K562 (cell line): ENCODE measurements around the gene LRP4. TPM values are rescaled to one million over a fixed set of nuclear protein-coding genes. Genes with fewer than 3 reads are reported as not detected.

Source experiments
- ATAC-seq: fragments of 200-7000 bp; cut with Tn5 transposase; 3 replicates; pipeline ENCODE4 v1.9.1; 2020; ENCODE audit warnings: moderate library complexity
- BruUV-seq: library from RNA; stranded (reverse); fragments of 400-500 nt; replicated peaks from 2 replicates; lab custom pipeline; 2021; lab: Mats Ljungman, UMichigan
- CTCF ChIA-PET: fragments of 300-600 bp; formaldehyde crosslinking; extraction: SDS; loops from one replicate; lab custom pipeline; 2021; ENCODE audit warnings: low intra/inter-chr PET ratio; lab: Yijun Ruan, JAX
- POLR2A ChIA-PET: fragments of 300-600, 350-650 bp; sonication (Branson Sonifier 250); formaldehyde crosslinking; extraction: SDS; loops from one replicate; lab custom pipeline; 2021; ENCODE audit warnings: antibody characterized with exemption, inconsistent platforms; lab: Yijun Ruan, JAX
- DNase-seq, 4 experiments: peaks; one replicate each; pipeline versions ENCODE4 v3.0.0 to v3.0.0-alpha.2; 2011 to 2018; ENCODE audit warnings: low spot score in 3 of 4, mixed read lengths in 3 of 4; ENCODE audit errors: extremely low read depth in 1 of 4
- FAIRE-seq: peaks from 2 replicates; lab custom pipeline; 2011; peaks lifted over from hg19 to GRCh38; lab: Jason Lieb, UNC
- H2AFZ ChIP-seq: 2 replicates; pipeline ENCODE4 v1.6.0; 2011; ENCODE audit warnings: low read depth, low read length, control low read depth, inconsistent platforms
- H3K27ac ChIP-seq: fragments of 200-600 bp; 3 replicates; pipeline ENCODE4 v1.8.0; 2011; ENCODE audit warnings: low read depth, mild to moderate bottlenecking, control low read depth, inconsistent platforms, low read length, moderate library complexity, mixed read lengths; ENCODE audit errors: extremely low read depth
- H3K27me3 ChIP-seq, 2 experiments: fragments of 300-600 bp in 1 of 2; 2 replicates in 1 of 2; 3 replicates in 1 of 2; pipeline versions ENCODE4 v1.6.0 to v1.8.0; 2011; ENCODE audit warnings: inconsistent platforms in 2 of 2, low read length in 2 of 2, mild to moderate bottlenecking in 1 of 2, mixed read lengths in 1 of 2, moderate library complexity in 1 of 2; ENCODE audit not compliant: control insufficient read depth in 2 of 2, insufficient read depth in 2 of 2
- H3K36me3 ChIP-seq: fragments of 300-600 bp; 3 replicates; pipeline ENCODE4 v1.8.0; 2011; ENCODE audit warnings: mild to moderate bottlenecking, low read length, inconsistent platforms; ENCODE audit not compliant: control insufficient read depth, insufficient read depth
- H3K4me1 ChIP-seq, 2 experiments: fragments of 200-600 bp in 1 of 2; replicated peaks in 1 of 2; 2 replicates in 1 of 2; 3 replicates in 1 of 2; pipeline versions ENCODE4 v1.5.1 to v1.8.0; 2011; ENCODE audit warnings: inconsistent platforms in 2 of 2, low read length in 2 of 2, mild to moderate bottlenecking in 1 of 2, mixed read lengths in 1 of 2, moderate library complexity in 1 of 2; ENCODE audit not compliant: control insufficient read depth in 2 of 2, insufficient read depth in 2 of 2
- H3K4me2 ChIP-seq: 2 replicates; pipeline ENCODE4 v1.6.1; 2011; ENCODE audit warnings: low read length, control low read depth, inconsistent platforms, mixed read lengths; ENCODE audit not compliant: insufficient read depth
- H3K4me3 ChIP-seq: fragments of 200-600 bp; sonication (generic), shearing (Covaris generic); 2 replicates; pipeline ENCODE4 v1.5.1; 2016; ENCODE audit warnings: control low read depth, inconsistent platforms
- H3K79me2 ChIP-seq: fragments of 200-600 bp; 3 replicates; pipeline ENCODE4 v1.8.0; 2011; ENCODE audit warnings: low read length, inconsistent platforms; ENCODE audit not compliant: control insufficient read depth, insufficient read depth
- H3K9ac ChIP-seq, 2 experiments: 2 replicates each; pipeline versions ENCODE4 v1.6.0 to v1.6.1; 2011; ENCODE audit warnings: low read depth in 2 of 2, low read length in 2 of 2, control low read depth in 1 of 2, inconsistent platforms in 1 of 2, mild to moderate bottlenecking in 1 of 2, mixed read lengths in 1 of 2; ENCODE audit not compliant: insufficient read depth in 1 of 2
- H3K9me1 ChIP-seq: one replicate; pipeline ENCODE4 v1.6.0; 2011; ENCODE audit warnings: inconsistent platforms, mild to moderate bottlenecking, low read length, moderate library complexity; ENCODE audit not compliant: control insufficient read depth, insufficient read depth
- H3K9me3 ChIP-seq: replicated peaks from 2 replicates; pipeline ENCODE4 v1.5.1; 2011; ENCODE audit warnings: low read depth, low read length, inconsistent platforms; ENCODE audit not compliant: control insufficient read depth, insufficient read depth
- H4K20me1 ChIP-seq: replicated peaks from 2 replicates; pipeline ENCODE4 v1.6.1; 2011; ENCODE audit warnings: low read length, inconsistent platforms, mixed read lengths; ENCODE audit not compliant: control insufficient read depth, insufficient read depth
- BRF1 ChIP-seq: IDR thresholded peaks from 3 replicates; pipeline ENCODE4 v1.6.1; 2011; ENCODE audit warnings: borderline replicate concordance, mild to moderate bottlenecking; ENCODE audit not compliant: insufficient read length; ENCODE audit errors: extremely low read depth
- HMGXB4 ChIP-seq: sonication (generic); formaldehyde crosslinking; IDR thresholded peaks from 2 replicates; pipeline ENCODE4 v1.8.1; 2023; ENCODE audit warnings: mild to moderate bottlenecking, missing genetic modification reagents
- KDM2B ChIP-seq: fragments of 250-450 bp; sonication (Bioruptor Pico); IDR thresholded peaks from 2 replicates; pipeline ENCODE4 v1.8.0; 2021; ENCODE audit warnings: mild to moderate bottlenecking, moderate library complexity
- XRCC3 ChIP-seq: fragments of 450-650 bp; IDR thresholded peaks from 2 replicates; pipeline ENCODE4 v1.6.1; 2017; ENCODE audit warnings: mild to moderate bottlenecking, moderate library complexity
- ZNF445 ChIP-seq: fragments of 250-450 bp; sonication (Bioruptor Pico); IDR thresholded peaks from 2 replicates; pipeline ENCODE4 v1.4.0; 2020; ENCODE audit warnings: low read depth, mild to moderate bottlenecking, moderate library complexity
- ZNF512 ChIP-seq: IDR thresholded peaks from 2 replicates; pipeline ENCODE4 v1.6.1; 2016; ENCODE audit warnings: missing genetic modification characterization, missing compliant biosample characterization
- WGBS: fragments of 100-300 bp; shearing (Covaris generic); methylation state at CpG from one replicate; pipeline ENCODE4 v1.1.6; 2016; ENCODE audit warnings: low coverage, mixed read lengths; ENCODE audit not compliant: insufficient coverage; ENCODE audit errors: missing lambda C conversion rate; 5-methylcytosine and 5-hydroxymethylcytosine counted together
- in situ Hi-C: fragments of 300-500 bp; cut with MboI; formaldehyde crosslinking; loops from 4 replicates; pipeline ENCODE4 v1.15.0; 2018; ENCODE audit warnings: inconsistent platforms, mixed read lengths
- intact Hi-C: fragments of 100-400 bp; cut with micrococcal nuclease; formaldehyde crosslinking; loops from 2 replicates; pipeline ENCODE4 v1.14.2; 2022
- polyA plus RNA-seq, 8 experiments: library from polyadenylated mRNA; depleted of rRNA in 4 of 8; stranded (reverse) in 5 of 8; unstranded in 3 of 8; fragments of >200 nt; fragmentation: Nextera tagmentation in 2 of 8; fragmentation: Illumina TruSeq in 1 of 8; extraction: Ambion mirVana in 2 of 8; extraction: Trizol in 1 of 8; gene quantifications; 2 replicates each; pipeline versions ENCODE4 v1.2.1 to v1.2.3, GENCODE V29; 2011 to 2014; ENCODE audit warnings: inconsistent platforms in 1 of 8, missing spikeins in 1 of 8
- total RNA-seq, 7 experiments: library from RNA; depleted of rRNA in 6 of 7; stranded (reverse); fragments of >200 nt in 6 of 7; fragmentation: Illumina TruSeq in 2 of 7; extraction: Trizol in 2 of 7; gene quantifications; 2 replicates each; pipeline versions ENCODE4 v1.2.1 to v1.2.3, GENCODE V29; 2011 to 2021; ENCODE audit warnings: low replicate concordance in 1 of 7
- TF ChIP-seq, protein P1 (sequence below): fragments of 450-650 bp; formaldehyde crosslinking; IDR thresholded peaks from 2 replicates; pipeline ENCODE4 v1.4.0; 2022; ENCODE audit warnings: missing genetic modification characterization
- TF ChIP-seq, protein P2 (sequence below), 2 experiments: fragments of 250-450 bp in 1 of 2; fragments of 450-650 bp in 1 of 2; sonication (Bioruptor Pico) in 1 of 2; IDR thresholded peaks; 2 replicates each; pipeline versions ENCODE4 v1.6.1 to v1.8.0; 2016 to 2021; ENCODE audit warnings: mild to moderate bottlenecking in 2 of 2, moderate library complexity in 2 of 2, missing compliant biosample characterization in 1 of 2, missing genetic modification characterization in 1 of 2

LRP4 gene
- total and polyA plus RNA-seq, 9 of the 15 experiments (the other 6 are each of a cell fraction or from before 2014, with no cell fraction given) = 0.04 to 0.54 (median 0.10) TPM

- ChIA-PET POLR2A (no interaction called here), CTCF (interaction anchor here (0.5 to 0.6 kb wide), 3 partner anchors 57 to 281 kb away, joined by 3 to 6 read pairs (median 3); no protein-coding TSS in a partner anchor)
- in situ Hi-C loops = no loop called here
- Histone ChIP-seq H4K20me1 (peaks cover 9% of the 10 kb centered on the region; the same call in 1 of the 2 replicates), H3K79me2 (no peaks in the 10 kb centered on the region), H2AFZ (no peak overlapping the region), H3K36me3 (no peaks in the 10 kb centered on the region), H3K27me3 (peaks cover 17 to 47% of the 10 kb centered on the region in 2 experiments), H3K9me1 (no peaks in the 10 kb centered on the region), H3K4me3 (no peak overlapping the region), H3K9ac (no peak overlapping the region), H3K9me3 (no peaks in the 10 kb centered on the region), H3K4me1 (peaks cover 0 to 8% of the 10 kb centered on the region in 2 experiments; a peak in 2 of 5 replicates), H3K4me2 (no peak overlapping the region), H3K27ac (no peak overlapping the region)
- WGBS = 47% methylated on average over 10 of the region's 10 CpGs
- ATAC-seq (peak; percentile 89), DNase-seq (peak in 2 of 4 experiments; percentile 44 to 70), FAIRE-seq (peak; percentile 81)
- no TSS peak for BruUV-seq
- intact Hi-C loops = no loop called here
- TF ChIP-seq, protein P1, sequence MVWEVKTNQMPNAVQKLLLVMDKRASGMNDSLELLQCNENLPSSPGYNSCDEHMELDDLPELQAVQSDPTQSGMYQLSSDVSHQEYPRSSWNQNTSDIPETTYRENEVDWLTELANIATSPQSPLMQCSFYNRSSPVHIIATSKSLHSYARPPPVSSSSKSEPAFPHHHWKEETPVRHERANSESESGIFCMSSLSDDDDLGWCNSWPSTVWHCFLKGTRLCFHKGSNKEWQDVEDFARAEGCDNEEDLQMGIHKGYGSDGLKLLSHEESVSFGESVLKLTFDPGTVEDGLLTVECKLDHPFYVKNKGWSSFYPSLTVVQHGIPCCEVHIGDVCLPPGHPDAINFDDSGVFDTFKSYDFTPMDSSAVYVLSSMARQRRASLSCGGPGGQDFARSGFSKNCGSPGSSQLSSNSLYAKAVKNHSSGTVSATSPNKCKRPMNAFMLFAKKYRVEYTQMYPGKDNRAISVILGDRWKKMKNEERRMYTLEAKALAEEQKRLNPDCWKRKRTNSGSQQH (CRISPR knock-in tag) = no peak
- TF ChIP-seq KDM2B (CRISPR knock-in tag) (no peak), ZNF512 (no peak), BRF1 (no peak), ZNF445 (CRISPR knock-in tag) (no peak), XRCC3 (no peak), HMGXB4 (CRISPR knock-in tag) (no peak)
- TF ChIP-seq, protein P2, sequence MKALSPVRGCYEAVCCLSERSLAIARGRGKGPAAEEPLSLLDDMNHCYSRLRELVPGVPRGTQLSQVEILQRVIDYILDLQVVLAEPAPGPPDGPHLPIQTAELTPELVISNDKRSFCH (CRISPR knock-in tag; IDR thresholded peaks at IDR 0.05) = no peak
- TF ChIP-seq, protein P2 (tag; IDR thresholded peaks at IDR 0.05) = no peak
Observed at GRCh38 chr11:46896719-46897406, 21.5 kb downstream of the LRP4 start.
